ENCODE results near the gene CNTNAP5.

DNA sequence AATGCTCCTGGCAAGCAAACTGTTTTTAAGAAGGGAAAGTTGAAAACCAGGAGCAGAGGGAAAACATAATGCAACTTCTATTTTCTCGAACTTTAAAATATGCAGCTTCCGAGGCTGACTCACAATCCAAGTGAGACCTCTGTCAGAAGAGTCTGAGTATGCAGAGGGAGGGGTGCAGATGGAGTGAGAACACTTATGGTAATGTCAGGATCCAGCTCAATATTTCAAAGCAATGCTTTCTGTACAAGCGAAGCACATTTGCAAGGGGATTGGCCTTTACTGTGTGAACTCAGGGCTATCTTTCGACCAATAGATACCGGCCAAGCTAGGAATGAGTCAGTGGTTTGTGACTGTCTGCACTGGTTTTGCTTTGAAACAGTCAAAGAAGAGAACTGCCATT is 242.7 kb downstream of the CNTNAP5 start:
- no peak for TF ChIP-seq EZH2 (IDR thresholded peaks at IDR 0.05; ENCODE audit: borderline replicate concordance)
- TF ChIP-seq, protein P1, sequence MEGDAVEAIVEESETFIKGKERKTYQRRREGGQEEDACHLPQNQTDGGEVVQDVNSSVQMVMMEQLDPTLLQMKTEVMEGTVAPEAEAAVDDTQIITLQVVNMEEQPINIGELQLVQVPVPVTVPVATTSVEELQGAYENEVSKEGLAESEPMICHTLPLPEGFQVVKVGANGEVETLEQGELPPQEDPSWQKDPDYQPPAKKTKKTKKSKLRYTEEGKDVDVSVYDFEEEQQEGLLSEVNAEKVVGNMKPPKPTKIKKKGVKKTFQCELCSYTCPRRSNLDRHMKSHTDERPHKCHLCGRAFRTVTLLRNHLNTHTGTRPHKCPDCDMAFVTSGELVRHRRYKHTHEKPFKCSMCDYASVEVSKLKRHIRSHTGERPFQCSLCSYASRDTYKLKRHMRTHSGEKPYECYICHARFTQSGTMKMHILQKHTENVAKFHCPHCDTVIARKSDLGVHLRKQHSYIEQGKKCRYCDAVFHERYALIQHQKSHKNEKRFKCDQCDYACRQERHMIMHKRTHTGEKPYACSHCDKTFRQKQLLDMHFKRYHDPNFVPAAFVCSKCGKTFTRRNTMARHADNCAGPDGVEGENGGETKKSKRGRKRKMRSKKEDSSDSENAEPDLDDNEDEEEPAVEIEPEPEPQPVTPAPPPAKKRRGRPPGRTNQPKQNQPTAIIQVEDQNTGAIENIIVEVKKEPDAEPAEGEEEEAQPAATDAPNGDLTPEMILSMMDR (IDR thresholded peaks at IDR 0.05; ENCODE audit: poor library complexity) = no peak
